ENCODE data around the gene AURKAIP1.

DNA sequence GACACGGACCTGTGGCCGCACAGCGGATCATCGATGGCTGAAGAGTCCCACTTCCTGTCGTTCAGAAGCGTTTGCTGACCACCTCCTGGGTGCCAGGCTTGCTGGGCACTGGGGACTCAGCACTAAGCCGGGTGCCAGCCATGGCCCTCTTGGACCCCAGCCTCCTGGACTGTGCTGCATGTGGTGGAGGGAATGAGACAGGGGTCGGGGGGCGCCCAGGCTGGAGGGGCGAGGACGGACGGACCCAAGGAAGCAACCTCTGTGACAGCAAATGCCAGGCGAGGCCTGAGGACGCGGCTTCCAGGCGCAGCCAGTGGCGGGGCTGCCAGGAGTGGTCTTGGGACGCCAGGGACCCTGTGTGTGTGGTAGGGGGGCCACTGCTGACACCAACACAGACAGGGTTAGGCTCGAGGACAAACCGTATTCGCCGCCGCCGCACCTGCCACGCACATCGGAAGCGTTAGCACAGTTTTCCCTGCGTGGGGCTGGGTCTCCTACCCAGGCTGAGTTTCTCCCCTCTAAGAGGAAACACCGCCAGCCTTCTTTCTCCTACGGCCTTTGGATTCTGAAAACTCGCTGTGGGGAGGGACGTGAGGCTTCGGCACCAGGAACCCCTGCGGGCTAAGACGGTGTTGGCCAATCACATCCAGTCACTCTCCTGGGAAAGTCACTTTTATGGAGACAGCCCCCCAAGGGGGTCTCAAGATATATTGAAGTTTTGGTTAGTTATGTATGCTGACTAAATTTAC, 13.6 kb downstream of the AURKAIP1 start:
- TF ChIP-seq GATA3 (IDR thresholded peaks at IDR 0.05; ENCODE audit: low read depth, low read length): no peak
- TF ChIP-seq GATA2 (IDR thresholded peaks at IDR 0.05; ENCODE audit: low read depth, low read length): no peak

All from SH-SY5Y (cell line).